ENCODE measurements around the gene ADSS1. TPM values are rescaled to one million over a fixed set of nuclear protein-coding genes. Genes with fewer than 3 reads are reported as not detected.
A peak's percentile ranks its signal among the peaks of the same experiment; 100 is the strongest.

The ADSS1 gene
- total RNA-seq, 4 donors from 2014 or later, result 11.0 to 18.6 (median 17.1) TPM

GRCh38 chr14:104795781-104796686, 72.0 kb downstream of the ADSS1 start:
- Histone ChIP-seq H3K4me1 (peaks cover 0 to 66% (median 24%) of the 10 kb centered on the region in 4 donors), H3K27me3 (no peaks in the 10 kb centered on the region), H3K9me3 (no peaks in the 10 kb centered on the region), H3K4me3 (peak overlapping the region; percentile 47 to 96 (median 58)), H3K36me3 (peaks cover 0 to 16% (median 0%) of the 10 kb centered on the region in 3 donors), H3K27ac (peak overlapping the region; percentile 82 to 91 (median 84))
- DNase-seq, result peak; percentile 40 to 85 (median 69)
- peak; percentile 53 to 57 for TF ChIP-seq POLR2A (IDR thresholded peaks at IDR 0.05)
- TF ChIP-seq CTCF (IDR thresholded peaks at IDR 0.05), result no peak

- Histone ChIP-seq H3K4me3 (no peak overlapping the region), H3K4me1 (peaks cover 3 to 72% (median 29%) of the 10 kb centered on the region in 4 donors), H3K36me3 (peaks cover 0 to 9% (median 0%) of the 10 kb centered on the region in 3 donors), H3K9me3 (no peaks in the 10 kb centered on the region), H3K27ac (peak overlapping the region in 3 of 4 donors; percentile 71 to 85 (median 83)), H3K27me3 (no peaks in the 10 kb centered on the region)
- DNase-seq, result no peak
- no peak for TF ChIP-seq POLR2A (IDR thresholded peaks at IDR 0.05)
- TF ChIP-seq CTCF (IDR thresholded peaks at IDR 0.05), result no peak
Measured at GRCh38 chr14:104796687-104797081, 72.7 kb downstream of the ADSS1 start.

Small RNA genes within 50 kb of the gene (small RNA-seq; reads per million reads assigned to genes)
- 0 reads per million in 2 donors for gene MIR4710

Other genes starting within 250 kb of the ADSS1 start
- under 1 TPM in 1 of 4 donors, not detected in 3; 0.70 TPM for gene C14orf180, start 144.5 kb upstream of the ADSS1 start, total RNA-seq
- gene TMEM179, start 119.5 kb upstream of the ADSS1 start, total RNA-seq, result 1 to 10 TPM in 2 of 4 donors, under 1 TPM in 1, not detected in 1; 0.54 to 3.1 (median 1.7) TPM
- gene INF2, start 34.6 kb upstream of the ADSS1 start, total RNA-seq, result 100 to 1,000 TPM; 137 to 287 (median 203) TPM
- 100 to 1,000 TPM in 3 of 4 donors, 10 to 100 TPM in 1; 64.6 to 144 (median 115) TPM for gene SIVA1, start 28.9 kb downstream of the ADSS1 start, total RNA-seq
- 100 to 1,000 TPM in 2 of 4 donors, 10 to 100 TPM in 2; 85.6 to 259 (median 111) TPM for gene AKT1, start 71.5 kb downstream of the ADSS1 start, total RNA-seq
- gene ZBTB42, start 76.9 kb downstream of the ADSS1 start, total RNA-seq, result 10 to 100 TPM in 2 of 4 donors, 1 to 10 TPM in 2; 2.5 to 14.7 (median 10.9) TPM
- 100 to 1,000 TPM in 1 of 4 donors, 10 to 100 TPM in 3; 42.1 to 112 (median 83.8) TPM for gene CEP170B, start 141.0 kb downstream of the ADSS1 start, total RNA-seq
- gene PLD4, start 200.7 kb downstream of the ADSS1 start, total RNA-seq, result 1 to 10 TPM in 2 of 4 donors, not detected in 2; 1.7 to 4.1 TPM

All from Peyer's patch (tissue), 4 donors.